HK-2 (cell line): ENCODE results near the gene WDR18.

Experiments used
- DNase-seq: peaks from one replicate; pipeline ENCODE4 v3.0.0-alpha.2; 2018; ENCODE audit not compliant: unreplicated experiment

WDR18 gene

DNA sequence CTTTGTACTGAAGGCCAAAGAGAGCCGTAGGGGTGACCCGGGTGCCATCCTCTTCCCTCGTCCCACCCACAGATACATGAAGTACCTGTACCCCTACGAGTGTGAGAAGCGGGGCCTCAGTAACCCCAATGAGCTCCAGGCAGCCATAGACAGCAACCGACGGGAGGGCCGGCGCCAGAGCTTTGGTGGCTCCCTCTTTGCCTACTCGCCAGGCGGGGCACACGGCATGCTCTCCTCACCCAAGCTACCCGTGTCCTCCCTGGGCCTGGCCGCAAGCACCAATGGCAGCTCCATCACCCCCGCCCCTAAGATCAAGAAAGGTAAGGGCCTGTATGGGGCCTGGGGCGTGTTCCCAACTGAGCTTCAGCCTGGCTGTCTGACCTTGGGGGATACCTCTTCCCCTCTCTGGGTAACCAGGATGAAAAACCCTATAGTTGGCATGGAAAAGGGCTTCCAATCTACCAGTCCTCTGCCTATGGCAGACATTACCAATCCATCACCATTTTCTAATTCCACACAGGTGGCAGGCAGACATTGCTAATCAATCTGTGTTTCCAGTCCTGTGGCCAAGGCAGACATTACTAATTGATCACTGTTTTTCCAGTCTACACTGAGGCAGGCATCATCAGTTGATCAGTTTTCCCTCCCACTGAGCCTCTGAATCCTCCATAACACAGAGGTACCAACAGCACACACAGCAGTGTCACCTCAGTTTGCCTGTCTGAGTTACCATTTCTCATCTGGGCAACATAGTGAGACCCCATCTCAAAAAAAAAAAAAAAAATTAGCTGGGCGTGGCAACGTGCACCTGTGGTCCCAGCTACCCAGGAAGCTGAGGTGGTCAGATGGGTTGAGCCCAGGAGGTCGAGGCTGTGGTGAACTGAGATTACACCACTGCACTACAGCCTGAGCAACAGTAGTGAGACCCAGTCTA lies 19.1 kb upstream of the WDR18 start:
- DNase-seq = no peak

DNA sequence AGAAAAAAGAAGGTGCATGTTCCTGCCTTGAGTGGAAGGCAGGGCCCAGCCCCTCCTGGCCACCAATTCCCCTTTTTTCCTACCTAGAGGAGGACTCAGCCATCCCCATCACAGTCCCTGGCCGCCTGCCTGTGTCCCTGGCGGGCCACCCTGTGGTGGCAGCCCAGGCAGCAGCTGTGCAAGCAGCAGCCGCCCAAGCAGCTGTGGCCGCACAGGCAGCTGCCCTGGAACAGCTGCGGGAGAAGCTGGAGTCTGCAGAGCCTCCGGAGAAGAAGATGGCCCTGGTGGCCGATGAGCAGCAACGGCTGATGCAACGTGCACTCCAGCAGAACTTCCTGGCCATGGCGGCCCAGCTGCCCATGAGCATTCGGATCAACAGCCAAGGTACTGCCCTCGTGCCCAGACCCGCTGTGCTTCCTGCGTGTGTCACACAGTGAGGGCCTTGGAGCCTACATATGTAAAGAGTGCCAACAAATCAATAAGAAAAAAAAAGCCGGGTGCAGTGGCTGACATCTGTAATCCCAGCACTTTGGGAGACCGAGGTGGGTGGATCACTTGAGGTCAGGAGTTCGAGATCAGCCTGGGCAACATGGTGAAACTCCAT lies 17.6 kb upstream of the WDR18 start:
- no peak for DNase-seq

DNA sequence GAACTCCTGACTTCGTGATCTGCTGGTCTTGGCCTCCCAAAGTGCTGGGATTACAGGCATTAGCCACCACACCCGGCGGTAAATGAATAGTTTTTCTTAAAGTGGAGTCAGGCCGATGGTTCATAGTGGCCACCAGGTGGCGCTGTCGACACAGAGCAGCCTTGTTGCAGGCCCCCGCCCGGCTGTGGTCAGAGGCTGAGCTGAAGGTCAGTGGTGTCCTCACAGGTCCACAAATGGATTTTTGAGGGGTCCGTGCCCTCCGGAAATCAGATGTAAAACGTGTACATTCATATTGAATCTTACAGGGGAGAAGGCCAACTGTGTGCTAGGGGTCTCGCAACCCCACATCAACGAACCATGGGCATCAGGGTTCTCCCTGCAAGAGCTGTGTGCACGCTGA lies 13.4 kb upstream of the WDR18 start:
- DNase-seq = no peak

DNA sequence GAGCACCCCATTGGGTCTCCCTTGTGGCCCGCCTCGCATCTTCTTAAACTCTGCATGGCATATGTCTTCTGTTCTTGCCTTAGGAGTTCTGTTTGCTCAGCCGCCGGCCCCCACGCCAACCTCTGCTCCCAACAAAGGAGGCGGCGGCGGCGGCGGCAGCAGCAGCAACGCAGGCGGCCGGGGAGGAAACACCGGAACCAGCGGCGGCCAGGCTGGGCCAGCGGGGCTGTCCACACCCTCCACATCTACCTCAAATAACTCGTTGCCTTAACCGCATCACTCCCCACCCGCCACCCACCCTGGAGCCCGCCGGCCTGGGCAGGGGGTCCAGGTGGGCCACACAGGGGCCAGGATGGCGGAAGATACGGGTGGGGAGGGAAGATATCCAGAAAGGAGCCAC lies 12.3 kb upstream of the WDR18 start:
- no peak for DNase-seq

DNA sequence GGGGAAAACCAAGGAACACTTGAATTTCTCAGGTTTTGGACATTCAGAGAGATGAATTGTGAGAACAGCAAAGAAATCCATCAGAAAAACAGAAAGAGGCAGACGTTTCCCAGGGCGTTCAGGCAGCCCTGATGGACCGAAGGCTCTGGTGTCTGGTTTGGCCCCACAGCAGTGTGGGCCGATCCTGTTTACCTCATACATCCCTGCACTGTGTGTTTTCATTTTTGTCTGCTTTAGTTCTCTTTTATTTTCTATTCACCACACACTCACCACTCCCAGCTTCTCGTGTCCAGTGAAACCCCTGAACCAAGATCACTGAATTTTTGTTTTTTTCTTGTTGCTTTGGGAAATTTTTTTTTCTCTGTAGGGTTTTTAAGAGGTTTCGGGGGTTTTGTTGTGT lies 11.9 kb upstream of the WDR18 start:
- no peak for DNase-seq

DNA sequence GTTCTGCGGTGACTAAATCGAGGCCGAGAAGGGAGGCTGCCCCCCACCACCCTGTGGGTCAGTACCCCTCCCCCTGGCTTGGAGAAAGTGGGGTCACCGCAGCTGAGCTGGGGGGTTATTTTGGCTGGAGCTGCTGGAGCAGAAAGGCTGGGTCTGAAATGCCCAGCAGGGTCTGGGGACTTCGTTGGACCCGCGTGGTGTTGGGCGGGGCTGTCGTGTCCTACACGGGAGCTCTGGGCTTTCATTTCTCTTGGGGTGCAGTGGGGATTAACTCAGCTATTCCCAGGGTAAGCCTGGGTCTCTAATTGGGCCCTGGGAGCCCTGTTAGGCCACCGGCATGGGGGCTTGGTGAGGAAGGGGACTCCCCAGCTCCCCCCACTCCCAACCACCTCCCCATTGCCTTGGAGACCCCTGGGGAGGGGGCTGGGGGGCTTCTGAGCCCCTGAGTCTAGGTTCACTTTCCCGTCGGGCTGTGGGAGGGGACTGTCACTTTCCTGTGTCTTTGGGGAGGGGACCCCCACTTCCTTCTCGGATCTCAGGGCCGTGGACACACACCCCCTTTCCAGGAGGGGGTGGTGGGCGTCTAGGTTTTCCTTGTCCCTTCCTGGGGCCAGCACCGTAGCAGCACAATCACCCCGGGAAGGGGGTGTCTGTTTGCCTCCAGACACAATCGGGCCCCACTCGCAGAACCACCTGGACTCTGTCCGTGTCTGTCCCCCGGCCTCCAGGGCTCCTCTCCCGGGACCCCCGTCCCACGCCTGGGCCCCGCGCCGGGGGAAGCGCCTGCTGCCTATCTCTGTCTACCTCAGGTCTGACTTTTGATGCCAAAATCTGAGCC lies 10.2 kb upstream of the WDR18 start:
- no peak for DNase-seq

DNA sequence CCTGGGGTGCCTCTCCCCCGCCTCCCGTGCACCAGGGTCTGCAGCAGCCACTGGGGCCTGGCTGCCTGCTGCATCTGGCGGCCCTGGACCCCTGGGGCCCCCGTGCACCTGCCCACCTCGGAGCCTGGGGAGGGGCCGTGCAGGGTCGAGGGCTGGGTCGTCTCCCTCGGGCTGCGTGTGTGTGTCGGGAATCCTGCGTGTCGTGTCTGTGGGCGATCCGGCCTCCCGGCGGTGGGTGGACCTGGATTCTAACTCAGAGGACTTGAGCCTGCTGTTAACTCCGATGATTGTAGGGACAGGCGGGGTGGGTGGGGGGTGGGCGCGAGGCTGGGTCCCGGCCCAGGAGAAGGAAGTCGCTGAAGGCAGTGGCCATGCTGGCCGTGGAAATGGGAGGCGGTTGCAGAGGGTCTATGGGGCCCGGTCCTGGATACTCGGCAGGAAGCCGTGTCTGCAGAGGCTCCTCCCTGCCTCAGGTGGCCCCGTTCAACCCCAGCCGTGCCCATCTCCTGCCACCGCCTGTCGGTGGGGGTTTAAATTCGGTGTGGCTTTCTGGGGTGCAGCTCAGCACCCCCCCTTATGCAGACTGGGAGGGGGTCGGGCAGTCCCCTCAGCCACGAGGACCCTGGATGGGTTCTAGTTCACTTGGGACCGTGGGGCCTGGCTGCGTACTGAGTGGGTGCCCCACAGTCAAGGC lies 9.4 kb upstream of the WDR18 start:
- DNase-seq = no peak

DNA sequence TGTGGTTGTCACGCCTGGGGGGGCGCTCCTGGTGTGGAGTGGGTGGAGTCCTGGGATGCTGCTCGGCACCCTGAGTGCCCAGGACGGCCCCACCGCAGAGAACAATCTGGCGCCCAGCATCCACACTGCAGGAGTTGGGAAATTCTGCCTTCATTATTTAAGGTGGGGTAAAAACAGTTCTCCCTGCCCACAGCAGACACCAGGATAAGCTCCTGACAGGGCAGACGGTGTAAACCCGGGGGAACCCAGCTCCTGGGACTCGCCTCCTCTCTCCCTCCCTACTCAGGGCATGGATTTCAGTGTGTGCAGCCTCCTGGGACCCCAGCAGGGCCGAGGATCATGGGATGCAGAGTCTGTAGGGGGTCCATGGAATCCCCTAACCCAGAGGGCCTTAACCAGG lies 7.7 kb upstream of the WDR18 start:
- no peak for DNase-seq

DNA sequence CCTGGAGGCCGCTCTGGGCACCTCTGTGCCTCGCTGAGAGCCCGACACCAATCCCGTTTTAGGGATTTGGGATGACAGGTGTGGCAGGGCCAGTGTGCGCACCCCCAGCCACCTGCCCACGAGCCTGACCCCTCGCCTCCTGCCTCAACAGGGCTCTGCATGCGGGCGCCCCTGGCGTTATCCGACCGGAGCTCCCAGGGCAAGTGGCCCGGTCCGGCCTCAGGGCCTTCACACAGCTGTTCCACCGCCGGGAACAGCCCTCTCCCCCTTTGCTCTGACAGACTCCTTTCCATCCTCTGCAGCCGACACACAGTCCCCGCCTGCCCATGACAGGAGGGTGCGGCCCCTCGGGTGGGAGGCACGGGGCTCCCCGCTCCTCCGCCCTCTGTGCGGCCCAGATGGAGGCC lies 7.1 kb upstream of the WDR18 start:
- DNase-seq = no peak

DNA sequence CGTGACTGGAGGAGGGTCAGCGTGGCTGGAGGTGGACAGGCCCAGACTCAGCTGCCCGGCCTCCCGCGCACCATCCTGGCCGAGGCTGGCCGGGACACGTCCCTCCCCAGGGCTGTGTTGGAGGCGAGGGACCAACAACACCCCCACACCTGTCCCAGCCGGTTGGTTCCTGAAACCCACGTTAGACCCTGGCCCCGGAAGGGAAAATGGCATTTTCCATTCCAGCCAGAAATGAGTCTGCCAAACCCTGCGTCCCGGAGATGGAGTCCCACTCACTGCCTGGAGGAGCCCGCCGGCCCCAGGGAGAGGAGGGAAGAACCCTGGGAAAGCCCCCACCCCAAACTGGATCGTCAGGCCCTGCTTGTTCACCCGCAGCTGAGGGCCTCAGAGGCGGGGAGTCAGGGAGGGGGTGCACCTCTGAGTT lies 4.8 kb upstream of the WDR18 start:
- DNase-seq = no peak

DNA sequence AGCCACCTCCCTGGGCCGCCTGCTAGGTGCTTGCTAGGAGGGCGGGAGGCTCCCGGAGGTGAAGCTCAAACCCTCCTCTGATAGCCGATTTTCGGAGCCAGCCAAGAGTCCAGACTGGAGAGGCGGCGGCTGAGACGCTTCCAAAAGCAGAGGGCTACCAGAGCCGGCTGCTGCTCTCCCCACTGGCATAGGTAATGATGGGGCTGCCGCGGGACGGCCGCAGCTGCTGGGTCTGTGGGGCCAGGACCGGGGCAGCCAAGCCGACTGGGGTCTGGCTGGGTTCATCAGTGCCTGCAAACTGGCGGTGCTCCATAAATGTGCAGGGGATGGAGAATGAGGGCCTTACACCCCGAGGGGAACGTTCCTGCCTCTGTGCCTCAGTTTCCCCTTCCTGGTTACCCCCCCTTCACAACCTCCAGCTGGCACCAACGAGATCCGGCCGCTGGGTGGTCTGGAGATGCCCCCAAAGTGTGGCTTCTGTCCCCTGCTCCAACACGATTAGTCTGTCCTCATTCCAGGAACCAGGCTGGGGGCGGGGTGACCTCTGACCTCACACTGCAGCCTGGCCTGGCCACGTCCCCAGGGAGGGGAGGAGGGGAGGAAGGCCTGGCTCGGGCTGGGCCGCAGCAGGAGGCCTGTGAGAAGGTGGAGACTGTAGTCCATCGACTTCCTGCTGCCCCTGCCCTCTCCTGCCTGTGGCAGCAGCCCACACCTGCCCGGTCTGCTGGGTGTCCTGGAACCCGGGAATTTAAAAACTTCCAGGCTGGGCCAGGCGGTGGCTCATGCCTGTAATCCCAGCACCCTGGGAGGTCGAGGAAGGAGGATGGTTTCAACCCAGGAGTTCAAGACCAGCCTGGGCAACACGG lies 3.8 kb upstream of the WDR18 start:
- DNase-seq = no peak

DNA sequence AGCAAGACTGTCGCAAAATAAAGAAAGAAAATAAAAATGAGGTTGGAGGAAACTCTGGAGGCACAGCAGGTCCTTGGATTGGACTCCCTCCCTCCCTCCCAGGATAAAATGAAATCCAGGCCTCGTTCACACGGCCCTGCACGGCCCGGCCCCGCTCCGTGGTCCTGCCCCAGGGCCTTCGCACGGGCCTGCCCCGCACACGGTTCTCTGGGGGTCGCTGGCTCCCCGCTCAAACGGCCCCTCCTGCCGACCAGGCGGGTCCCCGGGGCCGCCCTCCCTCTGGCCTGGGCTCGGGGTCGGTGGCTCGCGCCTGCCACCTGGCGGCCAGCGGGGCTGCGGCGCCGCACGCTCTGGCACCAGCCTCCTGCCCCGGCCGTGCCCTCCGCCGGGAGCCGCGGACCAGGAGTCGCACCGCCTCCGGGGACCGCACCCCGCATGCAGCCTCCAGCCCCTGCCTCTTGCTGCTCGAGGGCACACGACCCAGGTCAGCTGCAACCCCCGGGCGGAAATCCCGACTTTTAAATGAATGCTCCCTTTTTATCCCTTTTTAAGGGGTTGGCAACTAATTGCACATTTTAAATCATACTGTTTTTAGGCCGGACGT lies 1.5 kb upstream of the WDR18 start:
- DNase-seq = peak; percentile 79

DNA sequence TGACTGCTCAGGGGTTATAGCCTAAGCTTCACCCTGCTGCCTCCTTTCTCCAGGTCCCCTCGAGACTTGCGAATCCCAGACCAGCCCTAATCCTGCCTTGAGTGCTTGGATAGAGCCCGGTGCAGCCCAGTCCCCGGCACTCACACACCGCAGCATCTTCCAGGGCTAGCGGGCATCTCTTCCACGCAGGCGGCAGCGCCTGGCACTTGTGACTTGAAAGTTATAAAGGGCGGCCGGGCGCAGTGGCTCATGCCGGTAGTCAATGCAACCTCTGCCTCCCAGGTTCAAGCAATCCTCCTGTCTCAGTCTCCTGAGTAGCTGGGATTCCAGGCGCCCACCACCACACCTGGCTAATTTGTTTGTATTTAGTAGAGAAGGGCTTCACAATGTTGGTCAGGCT lies 1.9 kb downstream of the WDR18 start:
- DNase-seq = no peak

DNA sequence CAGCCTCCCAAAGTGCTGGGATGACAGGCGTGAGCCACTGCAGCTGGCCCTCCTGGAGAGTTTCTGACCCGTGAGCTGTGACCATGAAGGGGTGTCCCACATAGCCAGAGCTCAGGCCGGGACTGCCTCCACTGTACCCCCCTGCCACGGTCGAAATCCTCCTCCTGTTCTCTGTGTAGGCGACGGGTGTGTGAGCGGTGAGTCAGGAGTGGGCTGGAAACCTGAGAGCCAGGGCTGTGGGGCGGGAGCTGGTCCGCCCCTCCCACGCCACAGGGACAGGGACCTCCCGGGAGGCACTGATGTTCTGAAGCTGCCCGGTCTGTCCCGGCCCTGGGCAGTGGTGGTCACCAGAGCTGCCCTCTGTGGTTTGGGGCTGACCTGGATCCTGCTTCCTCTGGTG lies 3.9 kb downstream of the WDR18 start:
- no peak for DNase-seq

DNA sequence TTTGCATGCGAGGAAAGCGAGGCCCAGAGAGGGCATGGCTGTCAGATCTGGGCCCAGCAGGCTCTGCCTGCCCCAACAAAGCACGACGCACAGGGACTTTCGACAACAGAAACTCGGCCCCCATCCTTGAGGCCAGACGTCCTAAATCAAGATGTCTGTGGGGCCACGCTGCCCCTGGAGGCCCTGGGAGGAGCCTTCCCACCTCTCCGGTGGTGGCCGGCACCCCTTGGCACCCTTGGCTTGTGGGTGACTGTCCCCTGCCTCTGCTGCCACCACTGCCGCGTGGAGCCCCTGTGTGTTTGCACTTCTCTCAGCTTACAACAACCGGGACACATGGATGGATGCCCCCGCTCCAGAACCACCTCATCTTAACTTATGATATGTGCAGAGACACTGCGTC lies 4.4 kb downstream of the WDR18 start:
- no peak for DNase-seq

DNA sequence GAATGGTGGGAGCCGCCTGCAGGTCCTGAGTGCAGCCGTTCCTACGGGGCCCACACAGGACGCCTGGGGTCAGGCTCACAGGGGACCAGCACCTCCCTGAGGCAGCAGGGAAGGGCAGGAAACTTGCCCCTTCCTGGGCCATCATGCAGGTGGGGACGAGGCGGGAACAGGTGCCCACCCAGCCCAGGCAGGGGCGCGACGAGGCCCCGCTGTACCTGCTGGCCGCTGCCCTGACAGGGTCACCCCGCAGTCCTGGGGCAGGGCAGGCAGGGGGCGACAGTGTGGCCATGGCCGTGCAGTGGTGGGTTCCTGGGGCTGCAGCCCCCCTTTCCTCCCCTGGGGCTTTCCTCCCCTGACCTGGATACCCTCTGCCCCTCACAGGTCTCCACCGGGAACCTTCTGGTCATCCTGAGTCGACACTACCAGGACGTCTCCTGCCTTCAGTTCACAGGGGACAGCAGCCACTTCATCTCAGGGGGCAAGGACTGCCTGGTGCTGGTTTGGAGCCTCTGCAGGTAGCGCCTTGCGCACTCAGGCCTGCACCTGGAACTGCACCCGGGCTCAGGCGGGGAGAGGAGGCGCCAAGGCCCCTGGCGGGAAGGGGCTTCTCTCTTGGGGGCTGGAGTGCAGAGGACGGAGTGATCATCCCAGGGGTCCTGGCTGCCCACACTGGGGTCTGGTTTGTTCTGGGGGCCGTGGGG lies 5.4 kb downstream of the WDR18 start:
- DNase-seq = no peak

DNA sequence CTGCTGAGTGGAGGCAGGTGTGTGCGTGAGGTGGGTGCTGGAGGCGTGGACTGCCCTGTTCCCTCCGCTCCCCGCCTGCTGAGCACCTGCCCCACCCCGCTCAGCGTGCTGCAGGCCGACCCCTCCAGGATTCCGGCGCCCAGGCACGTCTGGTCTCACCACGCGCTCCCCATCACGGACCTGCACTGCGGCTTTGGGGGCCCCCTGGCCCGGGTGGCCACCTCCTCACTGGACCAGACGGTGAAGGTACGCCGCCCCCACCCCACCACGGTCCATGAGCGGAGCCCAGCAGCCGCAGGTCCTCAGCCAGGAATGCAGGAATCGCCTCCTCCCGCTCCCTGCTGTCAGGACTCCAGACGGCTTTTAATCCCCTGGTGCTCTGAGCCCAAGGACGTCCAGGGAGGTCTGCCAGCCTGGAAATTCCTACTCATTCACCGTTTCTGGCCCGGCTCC lies 6.0 kb downstream of the WDR18 start:
- DNase-seq = no peak

DNA sequence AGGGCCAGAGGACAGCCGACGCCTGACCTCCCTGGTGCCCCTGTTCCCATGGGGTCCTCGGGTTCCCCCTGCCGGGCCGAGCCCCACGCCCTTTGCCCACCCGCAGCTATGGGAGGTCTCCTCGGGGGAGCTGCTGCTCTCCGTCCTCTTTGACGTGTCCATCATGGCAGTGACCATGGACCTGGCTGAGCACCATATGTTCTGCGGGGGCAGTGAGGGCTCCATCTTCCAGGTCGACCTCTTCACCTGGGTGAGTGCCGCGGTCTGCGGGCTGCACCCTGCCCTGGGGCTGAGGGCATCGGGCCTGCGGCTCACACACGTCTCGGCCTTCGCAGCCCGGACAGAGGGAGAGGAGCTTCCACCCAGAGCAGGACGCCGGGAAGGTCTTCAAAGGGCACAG lies 6.6 kb downstream of the WDR18 start:
- DNase-seq = no peak

DNA sequence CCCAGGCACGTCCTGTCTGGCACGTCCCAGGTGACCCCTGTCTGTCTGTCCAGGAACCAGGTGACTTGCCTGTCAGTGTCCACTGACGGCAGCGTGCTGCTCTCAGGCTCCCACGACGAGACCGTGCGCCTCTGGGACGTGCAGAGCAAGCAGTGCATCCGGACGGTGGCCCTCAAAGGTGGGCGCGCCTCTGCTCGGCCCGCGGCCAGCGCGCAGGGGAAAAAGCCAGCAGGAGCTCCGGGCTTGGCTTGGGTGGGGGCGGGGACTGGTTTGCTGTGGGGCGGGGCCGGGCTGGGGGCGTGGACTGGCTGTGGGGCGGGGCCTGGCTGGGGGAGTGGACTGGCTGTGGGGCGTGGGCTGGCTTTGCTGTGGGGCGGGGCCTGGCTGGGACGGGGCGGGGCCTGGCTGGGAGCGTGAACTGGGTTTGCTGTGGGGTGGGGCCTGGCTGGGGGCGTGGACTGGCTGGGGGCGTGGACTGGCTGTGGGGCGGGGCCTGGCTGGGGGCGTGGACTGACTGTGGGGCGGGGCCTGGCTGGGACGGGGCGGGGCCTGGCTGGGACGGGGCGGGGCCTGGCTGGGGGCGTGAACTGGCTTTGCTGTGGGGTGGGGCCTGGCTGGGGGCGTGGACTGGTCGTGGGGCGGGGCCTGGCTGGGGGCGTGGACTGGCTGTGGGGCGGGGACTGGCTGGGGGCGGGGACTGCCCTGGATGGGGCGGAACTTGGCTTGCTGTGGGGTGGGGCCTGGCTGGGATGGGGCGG lies 7.2 kb downstream of the WDR18 start:
- DNase-seq = peak; percentile 66
